NCI-H1417 treated with DMSO at 0.1 percent for 48 hours (cell line): ENCODE measurements around the gene INTS6.
A peak's percentile ranks its signal among the peaks of the same experiment; 100 is the strongest.

ENCODE experiments used
- DNase-seq: peaks from one replicate; lab custom pipeline; 2025; lab: John Stamatoyannopoulos, UW

The INTS6 gene

DNA sequence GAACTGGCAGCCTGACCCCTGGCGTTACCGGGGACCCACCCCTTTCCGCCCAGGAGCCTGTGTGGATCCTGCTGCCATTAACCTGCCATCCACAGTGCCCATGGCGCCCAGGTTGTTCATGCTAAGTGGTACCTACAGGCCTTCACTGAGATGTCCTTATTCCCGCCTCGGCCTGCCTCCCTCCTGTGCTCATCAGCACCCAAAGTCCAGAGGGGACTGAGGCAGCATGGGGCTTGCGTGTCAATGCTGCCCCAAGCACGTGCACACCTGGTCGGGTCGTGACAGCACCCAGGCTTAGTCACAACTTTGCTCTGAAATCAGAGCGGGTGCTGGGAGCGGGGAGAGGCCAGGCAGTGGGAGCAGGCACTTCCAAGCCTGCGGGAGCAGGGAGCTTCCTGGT is 3.7 kb upstream of the INTS6 start:
- DNase-seq, result no peak

DNA sequence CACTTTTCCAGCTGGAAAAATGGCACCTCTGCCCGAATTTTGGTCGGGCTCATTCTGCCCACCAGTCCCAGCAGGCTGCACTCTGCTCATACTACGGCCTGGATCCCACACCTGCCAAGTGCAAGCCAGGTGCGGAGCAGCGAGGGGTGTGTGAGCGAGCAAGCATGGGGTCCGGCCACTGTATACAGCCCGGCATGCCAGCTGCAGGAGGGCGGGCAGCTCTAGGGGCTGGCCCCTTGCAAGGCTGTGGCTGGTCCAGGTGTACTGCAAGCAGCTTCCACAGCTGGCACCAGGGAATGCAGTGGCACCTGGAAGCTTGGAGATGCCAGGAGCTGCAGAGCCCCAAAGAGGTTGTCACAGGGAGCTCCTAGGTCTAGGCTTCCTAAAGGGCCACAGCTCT is 2.7 kb upstream of the INTS6 start:
- no peak for DNase-seq

DNA sequence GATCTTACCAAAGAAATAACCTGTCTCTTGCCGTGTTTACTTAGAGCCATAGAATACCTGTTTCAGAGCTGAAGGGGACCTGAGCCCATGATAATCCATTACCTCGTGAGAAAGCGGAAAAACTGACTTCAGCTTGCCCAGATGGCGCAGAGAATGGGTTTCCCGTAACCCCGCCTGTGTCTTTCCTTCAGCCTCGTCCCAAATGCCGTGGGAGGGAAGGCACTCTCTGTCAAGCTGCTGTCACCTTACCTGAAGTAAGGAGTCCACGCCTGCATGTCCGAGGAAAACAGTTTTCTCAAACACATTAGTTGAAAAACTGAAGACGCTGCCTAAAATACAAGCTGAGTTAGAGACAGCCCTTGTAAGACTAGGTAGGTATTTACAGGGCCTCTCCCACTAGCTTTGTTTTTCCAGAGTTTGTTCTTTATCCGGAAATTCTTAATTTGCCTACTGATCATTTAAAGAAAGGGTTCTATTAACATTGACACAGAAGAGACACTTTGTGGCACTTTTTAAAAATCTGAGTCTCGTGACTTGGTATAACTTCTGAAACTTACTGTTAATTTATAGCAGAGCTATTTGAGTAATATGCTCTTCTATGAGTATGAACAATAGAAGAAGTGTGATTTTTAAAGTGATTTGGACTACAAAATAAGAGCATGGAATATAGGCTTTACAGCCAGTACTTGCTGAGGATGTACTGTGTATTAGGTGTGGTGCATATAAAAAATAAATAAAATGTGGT is 1.3 kb upstream of the INTS6 start:
- DNase-seq, result peak; percentile 51

DNA sequence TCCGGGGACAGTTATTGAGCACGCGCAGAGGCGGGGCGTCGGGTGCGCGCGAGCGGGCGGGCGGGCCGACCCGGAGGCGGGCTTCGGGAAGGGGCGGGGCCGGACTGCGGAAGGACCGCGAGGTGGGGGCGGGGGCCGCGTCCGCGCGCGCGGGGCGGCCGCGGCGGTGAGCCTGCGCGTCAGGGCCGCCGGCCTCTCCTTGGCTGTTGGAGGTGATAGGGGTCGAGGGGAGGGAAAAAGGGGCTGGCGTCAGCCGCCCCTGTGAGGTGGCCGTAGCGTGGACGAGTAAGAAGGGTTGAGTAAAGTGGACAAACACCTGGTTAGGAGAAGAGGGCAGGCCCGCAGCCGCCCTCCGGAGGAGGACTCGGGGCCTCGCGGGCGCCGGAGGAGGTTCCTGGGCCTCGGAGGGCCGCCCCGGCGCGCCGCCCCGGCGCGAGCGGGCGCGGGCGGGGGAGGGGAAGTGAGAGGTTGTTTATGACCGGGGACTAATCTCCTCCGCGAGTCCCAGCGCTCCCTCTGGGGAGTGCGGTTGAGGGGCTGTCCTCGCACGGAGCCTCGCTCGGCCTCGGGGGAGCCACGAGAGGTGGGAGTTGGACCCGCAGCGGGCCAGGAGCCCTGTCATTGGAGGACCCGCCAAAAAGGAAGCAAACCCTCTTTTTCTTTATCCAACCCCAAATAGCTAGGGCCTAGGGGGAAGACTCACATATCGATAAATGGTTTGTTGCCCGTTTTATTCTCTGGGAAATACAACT is 547 bp upstream of the INTS6 start:
- no peak for DNase-seq

DNA sequence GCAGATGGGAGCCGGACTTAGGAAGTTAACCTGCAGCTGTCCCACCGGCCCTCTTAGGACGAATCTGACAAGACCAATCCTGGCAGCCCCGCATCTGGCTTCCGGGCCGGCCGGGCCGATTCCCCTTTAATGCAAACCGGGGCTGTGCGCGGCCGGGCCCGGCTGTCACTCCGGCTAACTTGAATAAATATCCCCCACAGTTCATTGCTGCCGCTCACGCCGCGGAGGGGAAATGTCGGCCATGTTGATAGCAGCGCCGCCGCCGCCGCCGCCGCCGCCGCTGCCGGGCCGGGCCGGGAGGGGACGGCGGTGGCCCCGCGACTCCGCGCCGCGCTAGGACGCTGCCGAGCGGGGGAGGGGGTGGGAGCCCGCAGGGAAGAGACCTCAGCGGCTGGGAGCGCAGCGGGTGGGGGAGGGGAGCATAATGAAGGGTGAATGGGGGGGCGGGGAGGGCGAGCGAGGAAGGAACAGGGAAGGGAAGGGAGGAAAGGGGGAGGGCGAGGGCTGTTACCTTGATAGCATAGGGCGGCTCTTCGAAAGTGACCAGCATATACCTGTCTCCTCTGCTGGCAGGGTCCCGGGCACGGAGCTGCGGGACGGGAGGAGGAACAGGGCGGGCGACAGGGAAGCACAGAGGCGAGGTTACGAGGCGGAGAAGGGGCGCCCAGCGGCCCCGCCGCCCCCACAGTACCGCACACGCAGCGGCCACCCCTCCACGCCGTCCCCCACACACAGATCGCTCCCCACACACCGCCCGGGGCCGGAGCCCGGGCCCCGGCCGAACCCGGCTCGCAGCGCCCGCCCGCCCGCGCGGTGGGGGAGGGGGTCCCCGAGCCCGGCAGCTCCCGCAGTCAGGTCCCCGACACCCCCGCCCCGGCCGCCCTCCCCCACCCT is 1.1 kb downstream of the INTS6 start:
- DNase-seq, result peak; percentile 29

DNA sequence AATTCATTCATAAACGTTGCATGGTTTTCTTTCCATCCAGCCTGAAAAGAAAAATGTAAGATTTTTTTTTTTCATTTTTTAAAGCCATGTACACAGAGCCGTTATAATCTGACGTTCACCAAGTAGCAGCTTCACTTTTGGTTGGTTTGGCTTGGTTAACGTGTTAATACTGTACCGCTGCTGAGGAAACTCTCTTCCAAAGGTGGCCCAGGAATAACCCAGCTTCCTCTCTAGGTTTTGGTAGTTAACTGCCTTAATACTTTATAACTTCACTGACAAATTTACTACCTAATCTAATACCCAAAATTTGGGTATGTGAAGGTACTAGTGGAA is 1.7 kb downstream of the INTS6 start:
- DNase-seq, result no peak

DNA sequence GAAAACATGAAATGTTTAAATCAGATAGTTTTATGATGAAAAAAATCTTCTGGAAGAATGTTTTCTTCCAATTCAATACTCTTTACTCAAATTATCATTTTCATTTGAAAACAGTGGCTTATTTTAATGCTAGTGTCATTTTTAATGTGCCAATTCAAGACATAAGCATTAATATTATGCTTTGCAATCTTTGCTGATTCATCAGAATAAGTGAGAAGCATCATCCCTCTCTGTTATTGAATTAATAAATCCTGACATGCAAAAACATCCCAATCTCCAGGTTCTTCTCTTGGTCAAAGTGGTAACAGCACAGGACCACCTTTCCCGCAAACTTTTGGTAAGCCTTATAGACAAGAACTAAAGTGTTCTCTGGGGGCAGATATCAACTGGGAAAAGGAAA is 3.8 kb downstream of the INTS6 start:
- DNase-seq, result no peak

DNA sequence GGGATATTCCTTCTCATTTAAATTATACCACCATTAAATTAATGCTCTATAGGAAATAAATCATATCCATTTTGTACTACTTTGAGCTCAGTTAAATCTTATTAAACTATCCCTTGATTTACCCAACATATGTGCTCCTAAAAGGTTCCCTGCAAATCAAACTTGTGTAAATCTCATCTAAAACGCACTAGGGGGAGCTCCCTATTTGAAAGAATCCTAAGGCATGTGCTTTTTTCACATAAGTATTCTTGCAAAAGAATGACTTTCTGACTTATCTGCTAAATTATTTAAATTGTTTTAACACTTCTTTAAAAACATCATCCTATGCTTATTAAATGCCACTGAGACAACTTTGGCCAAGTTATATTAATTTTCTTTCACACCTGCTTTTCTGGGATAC is 7.9 kb downstream of the INTS6 start:
- no peak for DNase-seq

DNA sequence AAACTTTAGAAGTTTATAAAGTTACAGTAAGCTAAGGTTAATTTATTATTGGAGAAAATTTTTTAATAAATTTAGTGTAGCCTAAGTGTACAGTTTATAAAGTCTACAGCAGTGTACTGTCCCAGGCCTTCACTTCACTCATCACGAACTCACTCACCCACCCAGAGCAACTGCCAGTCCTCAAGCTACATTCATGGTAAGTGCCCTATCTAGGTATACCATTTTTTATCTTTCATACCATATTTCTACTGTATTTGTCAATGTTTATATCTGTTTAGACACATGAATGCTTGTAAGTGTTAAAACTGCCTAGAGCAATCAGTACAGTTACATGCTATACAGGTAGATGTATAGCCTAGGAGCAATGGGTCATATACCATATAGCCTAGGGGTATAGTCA is 12.5 kb downstream of the INTS6 start:
- no peak for DNase-seq

DNA sequence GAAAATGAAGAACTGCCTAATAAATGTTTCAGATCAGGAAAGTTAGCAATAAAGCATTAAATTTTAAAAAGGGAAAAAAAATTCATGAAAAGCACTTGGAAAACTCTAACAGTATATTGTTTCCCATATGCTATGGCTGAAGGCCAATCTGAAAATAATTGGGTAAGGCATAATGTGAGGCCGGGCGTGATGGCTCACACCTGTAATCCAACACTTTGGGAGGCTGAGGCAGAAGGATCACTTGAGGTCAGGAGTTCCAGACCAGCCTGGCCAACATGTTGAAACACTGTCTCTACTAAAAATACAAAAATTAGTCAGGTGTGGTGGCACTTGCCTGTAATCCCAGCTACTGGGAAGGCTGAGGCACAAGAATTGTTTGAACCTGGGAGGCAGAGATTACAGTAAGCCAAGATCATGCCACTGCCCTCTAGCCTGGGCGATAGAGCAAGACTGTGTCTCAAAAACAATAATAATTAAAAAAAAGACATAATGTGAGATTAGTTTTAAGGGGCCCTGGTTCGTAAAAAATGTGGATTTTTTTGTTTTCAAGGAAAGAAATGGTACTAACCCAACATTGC is 15.2 kb downstream of the INTS6 start:
- DNase-seq, result no peak

DNA sequence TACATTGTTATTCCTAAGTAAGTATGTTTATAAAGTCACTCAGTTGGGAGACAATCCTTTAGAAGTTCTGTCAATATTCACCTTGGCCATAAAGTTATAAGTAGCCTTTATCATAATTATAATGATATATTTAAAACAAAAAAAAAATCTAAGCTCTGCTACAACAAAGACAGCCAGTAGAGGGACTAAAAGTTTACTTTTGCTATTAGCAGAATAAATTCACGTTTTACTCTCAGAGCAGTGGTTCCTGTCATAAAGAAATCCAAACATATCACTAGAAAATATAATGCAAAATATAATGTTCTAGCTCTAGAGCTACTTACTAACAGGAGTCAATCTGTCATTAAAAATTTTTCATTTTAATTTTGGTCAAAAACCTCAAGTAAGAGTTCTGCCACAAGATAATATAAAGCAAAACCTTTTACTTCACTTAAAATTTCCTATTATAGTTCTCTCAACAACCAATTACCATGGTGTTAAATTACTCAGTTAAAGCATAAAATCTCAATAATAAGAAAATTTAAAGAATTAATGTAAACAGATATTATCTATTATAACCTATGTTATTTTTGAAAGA is 17.7 kb downstream of the INTS6 start:
- no peak for DNase-seq

DNA sequence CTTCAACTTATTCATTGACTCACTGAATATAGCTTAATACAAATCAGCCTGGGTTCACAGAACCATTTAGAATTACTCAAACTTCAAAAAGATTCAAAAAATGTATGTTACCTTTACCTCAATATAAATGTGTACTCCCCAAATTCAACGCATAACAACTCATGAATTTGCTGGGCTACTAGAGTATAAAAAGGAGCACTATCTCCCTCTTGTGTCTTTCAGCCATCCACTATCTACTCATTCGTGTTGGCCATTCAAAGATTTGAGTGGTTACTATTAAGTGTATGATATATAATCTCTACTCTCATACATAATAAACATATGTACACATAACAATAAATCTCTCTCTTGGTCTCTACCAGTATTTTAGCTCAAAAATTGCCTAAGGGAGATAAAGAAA is 20.3 kb downstream of the INTS6 start:
- no peak for DNase-seq

DNA sequence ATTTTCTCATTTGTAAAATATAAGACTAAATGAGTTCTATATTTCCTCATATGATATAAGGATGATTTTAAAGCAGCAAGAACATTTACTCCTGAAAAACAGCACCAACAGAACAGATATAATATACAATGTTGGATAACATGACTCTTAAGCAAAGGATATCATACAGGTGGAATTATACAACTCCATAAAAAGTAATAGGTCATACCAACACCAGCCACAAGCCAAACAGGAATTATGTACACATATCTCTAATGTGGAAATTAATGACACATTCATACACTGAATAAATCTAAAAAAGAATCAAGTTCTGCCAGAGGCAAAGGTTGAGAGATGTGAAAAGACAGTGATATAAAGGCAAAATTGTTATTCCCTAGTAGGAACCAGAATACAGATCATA is 25.9 kb downstream of the INTS6 start:
- DNase-seq, result no peak

DNA sequence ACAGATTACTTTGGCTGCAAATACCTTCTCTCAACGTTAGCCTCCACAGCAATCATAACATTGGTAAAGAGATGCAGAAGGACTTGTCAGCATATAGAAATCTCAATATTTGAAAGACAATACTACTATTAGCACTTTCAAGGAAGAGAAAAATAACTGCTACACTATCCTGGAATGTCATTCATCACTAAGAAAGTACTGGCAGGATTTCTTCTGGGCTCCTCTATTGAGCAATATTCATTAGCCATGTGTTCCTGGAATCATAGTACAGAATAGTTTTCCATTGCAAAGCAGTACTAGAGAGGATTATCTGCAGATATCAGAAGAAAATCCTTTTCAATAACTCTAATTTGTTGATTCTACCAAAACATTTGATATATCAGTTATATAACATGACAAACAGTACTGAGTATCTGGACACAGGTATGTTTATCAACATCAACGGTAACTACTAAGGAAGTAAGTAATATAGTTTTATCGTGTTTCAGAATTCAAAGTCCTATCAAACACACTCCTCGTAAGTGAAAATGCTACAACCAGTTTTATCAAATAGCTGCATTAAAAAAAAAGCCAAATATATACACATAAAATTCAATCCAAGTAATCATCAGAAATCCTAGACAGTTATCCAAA is 27.3 kb downstream of the INTS6 start:
- DNase-seq, result no peak

DNA sequence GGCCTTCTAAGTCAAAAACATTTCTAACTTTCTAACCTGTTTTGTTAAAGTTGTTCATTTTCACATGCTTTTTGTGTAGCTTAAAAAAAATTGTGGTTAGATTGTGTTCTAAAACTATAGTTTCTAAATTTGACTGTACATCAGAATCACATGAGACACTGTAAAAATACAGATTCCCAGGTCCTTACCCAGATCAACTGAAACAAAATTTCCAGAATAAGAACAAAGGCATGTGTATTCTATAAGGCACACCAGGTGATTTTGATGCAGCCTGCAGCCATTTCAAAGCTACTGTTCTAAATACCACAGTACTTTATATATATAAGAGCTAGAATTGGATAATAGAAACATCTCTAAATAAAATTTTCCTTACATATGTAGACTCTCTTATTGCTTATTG is 29.1 kb downstream of the INTS6 start:
- DNase-seq, result no peak

DNA sequence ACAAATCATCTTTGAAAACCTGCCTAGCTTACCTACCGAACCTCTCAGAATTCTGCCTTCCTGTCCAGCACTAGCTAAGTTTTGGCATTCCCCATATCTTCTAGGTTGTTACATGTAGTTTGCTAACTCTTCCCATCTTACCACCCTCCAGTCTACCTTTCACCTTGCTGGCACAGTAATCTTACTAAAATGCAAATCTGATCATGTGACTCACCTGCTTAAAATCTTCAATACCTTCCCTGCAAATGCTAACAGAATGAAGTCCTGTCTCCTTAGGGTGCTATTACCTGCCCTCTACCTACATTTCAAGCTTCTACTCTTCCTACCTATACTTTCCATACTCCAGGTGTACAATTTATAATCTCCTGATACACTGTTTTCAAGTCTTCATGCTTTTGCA is 30.4 kb downstream of the INTS6 start:
- DNase-seq, result no peak

DNA sequence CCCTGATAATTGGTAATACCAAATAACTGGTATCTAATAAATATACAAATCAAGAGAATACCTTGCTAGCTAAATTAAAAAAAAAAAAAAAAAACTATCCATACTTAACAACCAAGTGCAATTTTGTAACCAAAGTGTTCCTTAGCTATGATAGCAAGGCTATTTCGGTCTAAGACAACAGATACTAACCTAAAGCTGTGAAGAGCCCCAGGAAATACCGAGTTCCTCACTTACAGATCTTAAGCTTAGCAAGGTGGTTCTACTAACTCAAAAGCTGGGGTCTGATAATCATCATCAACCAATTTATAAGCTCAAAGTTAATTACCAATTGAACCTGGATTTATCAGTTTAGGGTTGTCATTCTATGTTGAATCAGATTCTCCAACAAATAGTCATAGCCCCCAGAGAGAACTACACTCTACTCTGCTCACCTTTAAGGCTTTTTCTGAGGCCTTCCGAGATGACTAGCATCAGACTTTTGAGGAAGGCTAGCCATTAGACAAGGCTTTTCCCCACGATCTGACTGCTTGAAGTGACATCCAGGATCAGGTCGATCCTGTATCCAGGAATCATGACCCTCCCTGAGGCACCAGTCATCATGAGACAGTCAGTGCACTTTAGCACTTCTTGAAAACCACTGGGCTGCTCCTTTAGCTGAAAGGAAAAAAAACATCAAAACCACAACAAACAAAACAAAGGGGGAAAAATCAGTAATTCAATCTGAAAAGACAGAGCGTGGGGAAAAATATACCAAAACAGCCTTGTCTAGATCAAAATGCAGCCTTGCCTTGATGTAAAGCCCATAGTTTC is 31.9 kb downstream of the INTS6 start:
- DNase-seq, result no peak

DNA sequence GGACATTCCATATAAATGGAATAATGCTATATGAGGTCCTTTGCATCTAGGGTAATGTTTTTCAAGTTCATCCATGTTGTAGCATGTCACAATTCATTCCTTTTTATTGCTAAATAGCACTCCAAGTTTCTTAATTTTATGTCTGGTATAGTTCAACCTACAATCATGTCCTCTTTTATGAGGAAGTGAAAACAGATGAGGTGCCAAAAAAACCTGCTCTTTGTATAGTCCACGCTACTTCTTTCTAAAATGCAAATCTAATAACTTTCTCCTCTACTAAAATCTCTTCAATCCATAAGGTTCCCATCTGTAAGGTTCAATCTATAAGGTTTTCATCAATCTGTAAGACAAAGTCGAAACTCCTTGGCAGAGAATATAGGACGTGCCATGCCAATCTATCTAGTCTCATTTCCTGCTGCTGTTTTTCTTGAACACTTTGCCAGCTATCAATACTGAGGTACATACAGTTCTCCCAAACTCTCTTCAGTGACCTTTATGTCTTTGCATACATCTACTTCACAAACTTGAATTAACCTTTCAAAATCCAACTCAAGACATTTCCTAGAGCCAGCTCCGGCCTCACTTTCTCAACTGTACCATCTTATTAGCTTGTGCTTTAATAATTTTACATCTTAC is 33.7 kb downstream of the INTS6 start:
- no peak for DNase-seq

DNA sequence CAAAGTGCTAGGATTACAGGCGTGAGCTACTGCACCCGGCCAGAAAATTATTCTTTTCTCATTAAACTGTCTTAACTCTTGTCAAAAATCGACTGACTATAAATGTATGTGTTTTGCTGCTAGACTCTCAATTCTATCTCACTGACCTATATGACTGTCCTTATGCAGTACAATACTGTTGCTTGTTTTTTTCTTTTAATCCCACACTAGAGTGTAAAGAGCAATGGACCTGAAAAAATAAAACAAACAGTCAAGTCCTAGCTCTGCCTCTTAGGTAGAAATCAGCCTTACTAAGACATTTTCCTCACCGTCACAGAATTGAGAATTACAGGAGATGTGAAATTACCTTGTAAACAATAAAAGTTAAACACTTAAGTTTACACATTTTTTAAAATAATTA is 35.1 kb downstream of the INTS6 start:
- no peak for DNase-seq

DNA sequence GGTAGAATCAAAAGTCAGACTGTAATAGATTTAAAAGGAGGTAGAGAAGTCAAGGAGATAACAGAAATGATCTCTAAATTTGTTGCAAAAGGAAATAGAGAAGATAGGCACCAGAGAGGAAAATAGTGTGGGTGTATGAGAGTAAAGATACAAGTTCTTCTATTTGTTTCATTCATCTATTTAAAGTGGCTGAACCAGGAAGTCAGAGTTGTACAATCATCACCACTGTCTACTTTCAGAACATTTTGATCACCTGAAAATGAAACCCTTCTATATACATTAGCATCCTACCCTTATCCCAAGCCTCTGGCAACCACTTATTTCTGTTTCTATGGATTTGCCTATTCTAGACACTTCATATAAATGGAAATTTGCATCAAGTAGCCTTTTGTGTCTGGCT is 36.7 kb downstream of the INTS6 start:
- DNase-seq, result no peak
